Measurements from ENCODE around the gene SGCD.

DNA sequence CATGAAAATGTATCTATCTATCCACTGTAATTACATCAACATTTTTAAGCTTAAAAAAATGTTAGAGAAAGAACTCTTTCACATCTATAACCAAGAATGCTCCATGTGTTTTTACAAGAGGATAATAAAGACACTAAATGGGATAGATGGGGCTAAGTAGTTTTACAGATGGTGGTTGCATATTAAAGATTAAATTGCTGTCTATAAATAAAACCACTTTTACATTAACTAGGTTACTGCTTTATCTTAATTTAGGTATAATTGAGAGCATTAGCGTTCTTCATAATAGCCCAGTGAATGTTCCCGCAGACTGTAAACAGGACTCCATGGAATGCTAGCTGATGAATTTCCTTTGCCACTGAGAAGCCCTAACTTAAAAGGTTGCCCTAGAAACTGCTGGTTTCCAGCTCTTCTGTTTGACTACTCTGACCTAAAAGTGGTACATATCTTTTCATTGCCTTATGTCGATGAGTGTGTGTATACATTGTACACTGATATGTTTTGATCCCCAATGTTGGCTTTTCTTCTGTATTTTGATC, 117.9 kb downstream of the SGCD start:
- TF ChIP-seq, protein P1, sequence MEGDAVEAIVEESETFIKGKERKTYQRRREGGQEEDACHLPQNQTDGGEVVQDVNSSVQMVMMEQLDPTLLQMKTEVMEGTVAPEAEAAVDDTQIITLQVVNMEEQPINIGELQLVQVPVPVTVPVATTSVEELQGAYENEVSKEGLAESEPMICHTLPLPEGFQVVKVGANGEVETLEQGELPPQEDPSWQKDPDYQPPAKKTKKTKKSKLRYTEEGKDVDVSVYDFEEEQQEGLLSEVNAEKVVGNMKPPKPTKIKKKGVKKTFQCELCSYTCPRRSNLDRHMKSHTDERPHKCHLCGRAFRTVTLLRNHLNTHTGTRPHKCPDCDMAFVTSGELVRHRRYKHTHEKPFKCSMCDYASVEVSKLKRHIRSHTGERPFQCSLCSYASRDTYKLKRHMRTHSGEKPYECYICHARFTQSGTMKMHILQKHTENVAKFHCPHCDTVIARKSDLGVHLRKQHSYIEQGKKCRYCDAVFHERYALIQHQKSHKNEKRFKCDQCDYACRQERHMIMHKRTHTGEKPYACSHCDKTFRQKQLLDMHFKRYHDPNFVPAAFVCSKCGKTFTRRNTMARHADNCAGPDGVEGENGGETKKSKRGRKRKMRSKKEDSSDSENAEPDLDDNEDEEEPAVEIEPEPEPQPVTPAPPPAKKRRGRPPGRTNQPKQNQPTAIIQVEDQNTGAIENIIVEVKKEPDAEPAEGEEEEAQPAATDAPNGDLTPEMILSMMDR (IDR thresholded peaks at IDR 0.05), result no peak
- TF ChIP-seq EP300 (IDR thresholded peaks at IDR 0.05; ENCODE audit: low read depth), result no peak
- TF ChIP-seq POLR2A (IDR thresholded peaks at IDR 0.05), result no peak

Measured in transverse colon (tissue), 3 donors.